Nephron (organoid): ENCODE results near the gene CACNA2D3.

ENCODE experiments used
- H3K27ac Mint-ChIP-seq, 3 experiments: 2 replicates each; pipeline ENCODE4 v1.8.0; 2020; ENCODE audit warnings: mixed read lengths in 3 of 3, mild to moderate bottlenecking in 2 of 3, moderate library complexity in 1 of 3
- H3K27me3 Mint-ChIP-seq: 2 replicates; pipeline ENCODE4 v1.8.0; 2021; ENCODE audit warnings: low read depth, mild to moderate bottlenecking, moderate library complexity, mixed read lengths
- H3K36me3 Mint-ChIP-seq: 2 replicates; pipeline ENCODE4 v1.8.0; 2020; ENCODE audit warnings: low read depth, mixed read lengths
- H3K4me1 Mint-ChIP-seq: 2 replicates; pipeline ENCODE4 v1.8.0; 2020; ENCODE audit warnings: mixed read lengths
- H3K4me3 Mint-ChIP-seq, 3 experiments: 2 replicates each; pipeline ENCODE4 v1.8.0; 2020; ENCODE audit warnings: mild to moderate bottlenecking in 3 of 3, mixed read lengths in 3 of 3, moderate library complexity in 2 of 3
- H3K9me3 Mint-ChIP-seq: 2 replicates; pipeline ENCODE4 v1.8.0; 2020; ENCODE audit warnings: mixed read lengths
- CTCF ChIP-seq, 3 experiments: fragments of 200-600 bp; sonication (generic); IDR thresholded peaks; one replicate each; pipeline ENCODE4 v1.5.0; 2021; ENCODE audit warnings: antibody characterized with exemption in 3 of 3; ENCODE audit not compliant: unreplicated experiment in 3 of 3

CACNA2D3 gene

DNA sequence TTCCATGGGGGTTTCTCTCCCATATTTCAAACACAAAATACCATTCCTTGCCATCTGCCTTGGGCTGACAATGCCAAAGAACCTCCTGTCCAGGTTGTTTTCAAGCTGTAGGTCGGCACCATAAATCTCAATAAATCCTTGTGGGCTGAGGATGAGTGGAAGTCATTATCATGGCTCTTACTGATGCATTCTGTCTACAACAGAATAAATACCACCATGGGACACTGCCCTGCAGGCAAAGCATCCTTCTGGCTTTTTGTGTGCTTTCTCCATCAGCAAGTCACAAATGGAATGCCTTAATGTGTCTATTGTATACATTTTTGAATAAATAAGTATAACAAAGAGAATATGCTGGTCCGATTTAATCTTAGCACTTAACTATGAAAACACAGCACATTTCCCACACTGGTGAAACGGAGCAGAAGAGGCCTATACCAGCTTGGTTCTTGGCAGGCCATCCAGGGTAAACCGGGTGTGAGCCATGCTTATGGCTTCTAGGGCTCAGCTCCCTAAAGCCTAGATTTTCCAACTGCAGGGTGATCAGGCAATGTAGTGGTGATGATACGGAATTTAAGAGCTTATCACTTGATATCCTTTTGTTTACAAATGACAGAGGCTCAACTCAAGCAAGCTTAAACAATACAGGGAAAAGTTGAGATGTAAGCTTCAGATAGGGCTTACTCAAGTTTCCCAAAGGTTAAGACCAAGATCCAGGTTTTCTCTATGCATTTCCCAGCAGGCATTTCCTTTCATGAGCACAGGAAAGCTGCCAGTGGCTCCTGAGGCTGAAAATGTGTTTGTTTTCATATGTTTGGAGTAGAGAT lies 938.8 kb downstream of the CACNA2D3 start:
- TF ChIP-seq CTCF (IDR thresholded peaks at IDR 0.05; ENCODE audit: unreplicated experiment in 3 of 3) = no peak
- Mint-ChIP-seq H3K9me3 (no peaks in the 10 kb centered on the region), H3K27ac (peak overlapping the region in 2 of 3 experiments; percentile 5 to 56), H3K4me3 (no peak overlapping the region), H3K36me3 (no peaks in the 10 kb centered on the region), H3K27me3 (peaks cover 13% of the 10 kb centered on the region), H3K4me1 (peaks cover 11% of the 10 kb centered on the region)

GRCh38 chr3:55061720-55062034 lies 939.3 kb downstream of the CACNA2D3 start:
- Mint-ChIP-seq H3K4me3 (no peak overlapping the region), H3K27me3 (peaks cover 13% of the 10 kb centered on the region), H3K27ac (no peak overlapping the region), H3K9me3 (no peaks in the 10 kb centered on the region), H3K36me3 (no peaks in the 10 kb centered on the region), H3K4me1 (peaks cover 16% of the 10 kb centered on the region)
- TF ChIP-seq CTCF (IDR thresholded peaks at IDR 0.05; ENCODE audit: unreplicated experiment in 3 of 3) = no peak

DNA sequence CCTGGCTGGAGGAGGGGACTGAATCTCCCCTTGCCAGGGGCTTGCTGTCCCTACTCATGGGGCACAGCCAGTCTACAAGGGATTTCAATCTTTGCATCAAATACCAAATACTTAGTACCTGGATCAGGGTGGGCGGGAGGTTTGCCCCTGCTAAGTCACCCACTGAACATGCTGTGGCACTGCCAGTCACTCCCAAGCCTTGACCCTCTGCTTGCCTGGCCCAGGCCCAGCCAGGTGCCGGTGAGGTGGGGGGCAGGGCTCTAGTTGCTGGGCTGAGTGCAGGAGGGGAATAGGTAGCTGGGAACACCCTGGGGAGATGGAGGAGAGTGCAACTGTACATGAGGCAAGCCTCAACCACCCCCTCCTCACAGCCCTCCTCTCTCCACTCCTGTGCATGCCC lies 941.8 kb downstream of the CACNA2D3 start:
- no peaks in the 10 kb centered on the region for H3K36me3 Mint-ChIP-seq
- no peak overlapping the region for H3K27ac Mint-ChIP-seq
- no peaks in the 10 kb centered on the region for H3K9me3 Mint-ChIP-seq
- H3K4me3 Mint-ChIP-seq = no peak overlapping the region
- TF ChIP-seq CTCF (IDR thresholded peaks at IDR 0.05; ENCODE audit: unreplicated experiment in 3 of 3) = no peak
- H3K4me1 Mint-ChIP-seq = peaks cover 18% of the 10 kb centered on the region
- peaks cover 13% of the 10 kb centered on the region for H3K27me3 Mint-ChIP-seq

- H3K9me3 Mint-ChIP-seq = peaks cover 3% of the 10 kb centered on the region
- H3K27me3 Mint-ChIP-seq = peaks cover 17% of the 10 kb centered on the region
- no peak overlapping the region for H3K4me3 Mint-ChIP-seq
- peak overlapping the region in 1 of 3 experiments; percentile 1 for H3K27ac Mint-ChIP-seq
- no peak for TF ChIP-seq CTCF (IDR thresholded peaks at IDR 0.05; ENCODE audit: unreplicated experiment in 3 of 3)
- H3K36me3 Mint-ChIP-seq = no peaks in the 10 kb centered on the region
- peaks cover 18% of the 10 kb centered on the region for H3K4me1 Mint-ChIP-seq
Observed at GRCh38 chr3:55065331-55065730, 943.0 kb downstream of the CACNA2D3 start.

DNA sequence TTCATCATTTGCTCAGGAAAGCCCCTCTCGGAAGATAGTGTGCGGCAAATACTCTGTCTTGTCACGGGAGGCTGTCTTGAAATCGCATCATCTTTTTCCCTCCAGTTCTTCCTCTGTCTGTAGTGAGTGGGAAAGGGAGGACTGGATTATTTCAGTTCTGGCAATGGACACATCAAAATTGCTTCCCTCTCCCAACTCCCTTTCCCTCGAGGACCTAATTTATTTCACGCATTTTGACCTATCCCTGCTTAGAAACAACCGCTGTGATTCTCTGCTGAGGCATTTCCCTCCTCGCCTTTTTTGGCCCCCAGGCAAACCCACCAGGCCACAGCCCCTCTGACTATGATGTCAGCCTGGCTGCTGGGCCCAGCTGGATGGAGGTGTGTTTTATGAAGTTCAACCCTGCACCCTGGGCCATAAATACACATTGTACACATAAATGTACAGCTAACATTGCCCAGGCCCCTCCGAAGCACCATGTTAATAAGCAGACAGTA lies 944.2 kb downstream of the CACNA2D3 start:
- H3K4me1 Mint-ChIP-seq = peaks cover 9% of the 10 kb centered on the region
- H3K4me3 Mint-ChIP-seq = no peak overlapping the region
- peaks cover 3% of the 10 kb centered on the region for H3K9me3 Mint-ChIP-seq
- peak overlapping the region; percentile 45 to 51 (median 49) for H3K27ac Mint-ChIP-seq
- H3K27me3 Mint-ChIP-seq = peaks cover 18% of the 10 kb centered on the region
- H3K36me3 Mint-ChIP-seq = no peaks in the 10 kb centered on the region
- no peak for TF ChIP-seq CTCF (IDR thresholded peaks at IDR 0.05; ENCODE audit: unreplicated experiment in 3 of 3)

- H3K4me1 Mint-ChIP-seq = peaks cover 20% of the 10 kb centered on the region
- peaks cover 3% of the 10 kb centered on the region for H3K9me3 Mint-ChIP-seq
- no peak for TF ChIP-seq CTCF (IDR thresholded peaks at IDR 0.05; ENCODE audit: unreplicated experiment in 3 of 3)
- no peaks in the 10 kb centered on the region for H3K36me3 Mint-ChIP-seq
- peaks cover 9% of the 10 kb centered on the region for H3K27me3 Mint-ChIP-seq
- H3K4me3 Mint-ChIP-seq = no peak overlapping the region
- no peak overlapping the region for H3K27ac Mint-ChIP-seq
Observed at GRCh38 chr3:55069950-55070349, 947.6 kb downstream of the CACNA2D3 start.
